Measurements from ENCODE around the gene RAX.

DNA sequence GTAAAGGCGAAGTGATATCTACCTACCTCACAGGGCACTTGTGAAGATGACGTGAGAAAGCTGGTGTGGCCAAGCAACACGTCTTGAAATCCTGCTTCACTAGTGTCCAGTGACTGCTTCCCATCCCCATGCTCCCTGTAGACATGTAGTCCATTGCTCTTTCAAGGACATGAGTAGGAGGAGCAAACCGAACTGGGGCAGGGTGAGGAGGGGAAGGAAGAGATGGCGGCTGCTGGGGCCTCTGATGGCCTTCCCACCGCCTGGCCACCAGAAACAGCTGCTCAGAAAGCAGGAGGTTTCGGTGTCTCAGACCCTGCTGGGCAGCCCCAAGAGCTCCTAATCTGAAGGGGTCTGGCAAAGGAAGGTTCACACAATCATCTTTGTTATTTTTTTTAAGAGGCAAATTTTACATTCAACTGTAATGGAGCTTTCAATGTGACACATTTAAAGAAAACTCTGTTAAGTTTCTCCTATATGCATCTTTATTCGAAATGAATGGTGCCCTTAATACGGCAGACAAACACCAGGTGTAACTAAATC lies 30.5 kb upstream of the RAX start:
- TF ChIP-seq, protein P1, sequence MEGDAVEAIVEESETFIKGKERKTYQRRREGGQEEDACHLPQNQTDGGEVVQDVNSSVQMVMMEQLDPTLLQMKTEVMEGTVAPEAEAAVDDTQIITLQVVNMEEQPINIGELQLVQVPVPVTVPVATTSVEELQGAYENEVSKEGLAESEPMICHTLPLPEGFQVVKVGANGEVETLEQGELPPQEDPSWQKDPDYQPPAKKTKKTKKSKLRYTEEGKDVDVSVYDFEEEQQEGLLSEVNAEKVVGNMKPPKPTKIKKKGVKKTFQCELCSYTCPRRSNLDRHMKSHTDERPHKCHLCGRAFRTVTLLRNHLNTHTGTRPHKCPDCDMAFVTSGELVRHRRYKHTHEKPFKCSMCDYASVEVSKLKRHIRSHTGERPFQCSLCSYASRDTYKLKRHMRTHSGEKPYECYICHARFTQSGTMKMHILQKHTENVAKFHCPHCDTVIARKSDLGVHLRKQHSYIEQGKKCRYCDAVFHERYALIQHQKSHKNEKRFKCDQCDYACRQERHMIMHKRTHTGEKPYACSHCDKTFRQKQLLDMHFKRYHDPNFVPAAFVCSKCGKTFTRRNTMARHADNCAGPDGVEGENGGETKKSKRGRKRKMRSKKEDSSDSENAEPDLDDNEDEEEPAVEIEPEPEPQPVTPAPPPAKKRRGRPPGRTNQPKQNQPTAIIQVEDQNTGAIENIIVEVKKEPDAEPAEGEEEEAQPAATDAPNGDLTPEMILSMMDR (IDR thresholded peaks at IDR 0.05), result no peak
- TF ChIP-seq POLR2A (IDR thresholded peaks at IDR 0.05), result no peak

All from Peyer's patch (tissue), 4 donors.